Breast epithelium (tissue), 4 donors: ENCODE data around the gene MAP7D3. TPM values are rescaled to one million over a fixed set of nuclear protein-coding genes. Genes with fewer than 3 reads are reported as not detected.
A peak's percentile ranks its signal among the peaks of the same experiment; 100 is the strongest.

Source experiments
- DNase-seq, 2 donors: peaks; one replicate each; pipeline ENCODE4 v3.0.0-alpha.2; 2019; ENCODE audit warnings: low spot score in 2 of 2
- H3K27ac ChIP-seq, 2 donors: fragments of 200-600 bp; sonication (generic) in 1 of 2; one replicate each; pipeline ENCODE4 v1.5.1; 2016 to 2019; ENCODE audit warnings: mild to moderate bottlenecking in 1 of 2
- H3K27me3 ChIP-seq, 2 donors: fragments of 200-600 bp; sonication (generic) in 1 of 2; one replicate each; pipeline versions ENCODE4 v1.5.1 to v1.6.0; 2017 to 2019; ENCODE audit warnings: control low read depth in 1 of 2, mild to moderate bottlenecking in 1 of 2
- H3K36me3 ChIP-seq: fragments of 200-600 bp; one replicate; pipeline ENCODE4 v1.5.1; 2019
- H3K4me1 ChIP-seq, 2 donors: fragments of 200-600 bp; sonication (generic); one replicate each; pipeline ENCODE4 v1.5.1; 2016 to 2019; ENCODE audit warnings: control low read depth in 1 of 2
- H3K4me3 ChIP-seq, 3 donors: fragments of 200-600 bp; sonication (generic); 1 replicate in 2 of 3; 2 replicates in 1 of 3; pipeline ENCODE4 v1.5.1; 2016 to 2019; ENCODE audit warnings: mild to moderate bottlenecking in 3 of 3, moderate library complexity in 2 of 3
- H3K9me3 ChIP-seq, 2 donors: fragments of 200-600 bp; sonication (generic) in 1 of 2; one replicate each; pipeline ENCODE4 v1.5.1; 2016 to 2019; ENCODE audit warnings: control low read depth in 1 of 2
- CTCF ChIP-seq, 3 donors: fragments of 450-650 bp; IDR thresholded peaks; one replicate each; pipeline ENCODE4 v1.5.1; 2016 to 2017; ENCODE audit warnings: antibody characterized with exemption in 3 of 3, mild to moderate bottlenecking in 3 of 3, moderate library complexity in 3 of 3
- POLR2A ChIP-seq: fragments of 450-650 bp; IDR thresholded peaks from one replicate; pipeline ENCODE4 v1.6.1; 2016; ENCODE audit warnings: antibody characterized with exemption, mild to moderate bottlenecking, moderate library complexity
- POLR2AphosphoS5 ChIP-seq, 3 donors: sonication (generic); formaldehyde crosslinking; IDR thresholded peaks; one replicate each; pipeline ENCODE4 v1.6.1; 2017; ENCODE audit warnings: antibody characterized with exemption in 3 of 3
- intact Hi-C: fragments of 100-400 bp; cut with DNase I; formaldehyde crosslinking; loops from one replicate; pipeline ENCODE4 v1.15.1; 2023; ENCODE audit warnings: low total_unique reads
- total RNA-seq, 3 donors: library from RNA; depleted of rRNA; stranded (reverse); fragments of >200 nt; gene quantifications; one replicate each; pipeline ENCODE4 v1.1.0, GENCODE V29; 2016

The MAP7D3 gene
- total RNA-seq, 3 donors from 2014 or later = 10.5 to 48.5 (median 19.3) TPM

GRCh38 chrX:136198010-136198409, 53.2 kb downstream of the MAP7D3 start:
- no peak for DNase-seq
- intact Hi-C loops = no loop called here
- TF ChIP-seq CTCF (IDR thresholded peaks at IDR 0.05) (no peak), POLR2A (no peak), POLR2AphosphoS5 (IDR thresholded peaks at IDR 0.05) (no peak)
- Histone ChIP-seq H3K27me3 (peaks cover 0 to 34% of the 10 kb centered on the region in 2 donors), H3K9me3 (no peaks in the 10 kb centered on the region), H3K4me3 (no peak overlapping the region), H3K4me1 (no peaks in the 10 kb centered on the region), H3K27ac (no peak overlapping the region), H3K36me3 (no peaks in the 10 kb centered on the region)

- no peak for DNase-seq
Observed at GRCh38 chrX:136196691-136197155, 54.5 kb downstream of the MAP7D3 start.

GRCh38 chrX:136195247-136195646, 56.0 kb downstream of the MAP7D3 start:
- no peak overlapping the region for H3K4me3 ChIP-seq
- intact Hi-C loops = no loop called here
- no peak for DNase-seq
- peak overlapping the region in 1 of 2 donors; percentile 48 for H3K27ac ChIP-seq
- no peaks in the 10 kb centered on the region for H3K9me3 ChIP-seq
- H3K4me1 ChIP-seq = no peaks in the 10 kb centered on the region
- H3K36me3 ChIP-seq = no peaks in the 10 kb centered on the region
- H3K27me3 ChIP-seq = peaks cover 0 to 49% of the 10 kb centered on the region in 2 donors
- TF ChIP-seq POLR2A (no peak), POLR2AphosphoS5 (IDR thresholded peaks at IDR 0.05) (no peak), CTCF (IDR thresholded peaks at IDR 0.05) (no peak)

More at GRCh38 chrX:136196691-136197155, 54.5 kb downstream of the MAP7D3 start:
- Histone ChIP-seq H3K36me3 (no peaks in the 10 kb centered on the region), H3K4me3 (no peak overlapping the region), H3K4me1 (no peaks in the 10 kb centered on the region), H3K27me3 (peaks cover 0 to 42% of the 10 kb centered on the region in 2 donors), H3K27ac (no peak overlapping the region), H3K9me3 (no peaks in the 10 kb centered on the region)
- intact Hi-C loops = no loop called here
- TF ChIP-seq CTCF (IDR thresholded peaks at IDR 0.05) (no peak), POLR2A (no peak), POLR2AphosphoS5 (IDR thresholded peaks at IDR 0.05) (no peak)

- H3K27me3 ChIP-seq = peaks cover 0 to 51% of the 10 kb centered on the region in 2 donors
- no peak for DNase-seq
- intact Hi-C loops = no loop called here
- no peak overlapping the region for H3K4me3 ChIP-seq
- no peak for TF ChIP-seq POLR2AphosphoS5 (IDR thresholded peaks at IDR 0.05)
- no peak for TF ChIP-seq CTCF (IDR thresholded peaks at IDR 0.05)
- TF ChIP-seq POLR2A = no peak
- H3K9me3 ChIP-seq = no peaks in the 10 kb centered on the region
- H3K4me1 ChIP-seq = no peaks in the 10 kb centered on the region
- no peaks in the 10 kb centered on the region for H3K36me3 ChIP-seq
- no peak overlapping the region for H3K27ac ChIP-seq
Observed at GRCh38 chrX:136194536-136194935, 56.7 kb downstream of the MAP7D3 start.

GRCh38 chrX:136193771-136194170, 57.4 kb downstream of the MAP7D3 start:
- H3K4me1 ChIP-seq = no peaks in the 10 kb centered on the region
- no peak overlapping the region for H3K27ac ChIP-seq
- intact Hi-C loops = no loop called here

More at GRCh38 chrX:136193771-136194170, 57.4 kb downstream of the MAP7D3 start:
- Histone ChIP-seq H3K36me3 (no peaks in the 10 kb centered on the region), H3K9me3 (no peaks in the 10 kb centered on the region), H3K27me3 (peaks cover 0 to 57% of the 10 kb centered on the region in 2 donors), H3K4me3 (no peak overlapping the region)
- DNase-seq = no peak
- no peak for TF ChIP-seq POLR2AphosphoS5 (IDR thresholded peaks at IDR 0.05)
- no peak for TF ChIP-seq POLR2A
- TF ChIP-seq CTCF (IDR thresholded peaks at IDR 0.05) = no peak
